ENCODE data around the gene PLEKHH1. TPM values are rescaled to one million over a fixed set of nuclear protein-coding genes. Genes with fewer than 3 reads are reported as not detected.

The PLEKHH1 gene
- polyA plus RNA-seq, 3 donors = 0.23 TPM; not detected in 2

GRCh38 chr14:67562025-67562775 lies 29.1 kb downstream of the PLEKHH1 start:
- no peaks in the 10 kb centered on the region for H3K36me3 Mint-ChIP-seq
- H3K27ac Mint-ChIP-seq = no peak overlapping the region
- WGBS (ENCODE audit: insufficient coverage) = 86% methylated on average over 10 of the region's 14 CpGs

GRCh38 chr14:67562776-67563150 lies 29.7 kb downstream of the PLEKHH1 start:
- Histone ChIP-seq H3K27ac (ENCODE audit: low read depth in 1 of 2, low read length in 2 of 2) (no peak overlapping the region), H3K4me1 (ENCODE audit: control insufficient read depth in 1 of 2, insufficient read depth in 2 of 2, low read length in 2 of 2) (no peaks in the 10 kb centered on the region), H3K79me2 (ENCODE audit: insufficient read depth, low read length) (no peaks in the 10 kb centered on the region), H3K4me3 (replicated peaks in 1 of 3; ENCODE audit: low read depth in 2 of 3, low read length in 3 of 3) (no peak overlapping the region), H4K20me1 (ENCODE audit: insufficient read depth, low read length) (no peaks in the 10 kb centered on the region), H3K9ac (ENCODE audit: insufficient read depth, low read length, poor library complexity, severe bottlenecking) (no peak overlapping the region), H3K9me3 (replicated peaks in 1 of 2; ENCODE audit: control insufficient read depth in 1 of 2, insufficient read depth in 1 of 2, low read length in 2 of 2) (no peaks in the 10 kb centered on the region), H2AFZ (ENCODE audit: insufficient read depth, low read depth, low read length, poor library complexity, severe bottlenecking) (no peak overlapping the region), H3K36me3 (replicated peaks in 1 of 2; ENCODE audit: control insufficient read depth in 1 of 2, insufficient read depth in 2 of 2, low read length in 2 of 2) (no peaks in the 10 kb centered on the region), H3K4me2 (replicated peaks; ENCODE audit: extremely low read depth, low read length, poor library complexity, severe bottlenecking) (no peak overlapping the region), H3K27me3 (ENCODE audit: control insufficient read depth in 2 of 2, insufficient read depth in 2 of 2, low read length in 2 of 2) (no peaks in the 10 kb centered on the region)
- H3K4me1 Mint-ChIP-seq = peaks cover 4% of the 10 kb centered on the region
- peaks cover 4 to 13% (median 6%) of the 10 kb centered on the region in 3 donors for H3K27me3 Mint-ChIP-seq (ENCODE audit: low read depth in 3 of 3)
- WGBS (ENCODE audit: insufficient coverage) = 97% methylated on average over 4 of the region's 5 CpGs
- H3K27ac Mint-ChIP-seq = no peak overlapping the region
- H3K36me3 Mint-ChIP-seq = no peaks in the 10 kb centered on the region
- H3K4me3 Mint-ChIP-seq = no peak overlapping the region
- no peak for DNase-seq
- intact Hi-C loops (cut with micrococcal nuclease) = no loop called here
- peaks cover 0 to 2% (median 0%) of the 10 kb centered on the region in 7 donors for H3K9me3 Mint-ChIP-seq
- TF ChIP-seq CTCF (IDR thresholded peaks at IDR 0.05) = no peak

More at GRCh38 chr14:67562025-67562775, 29.1 kb downstream of the PLEKHH1 start:
- Histone ChIP-seq H3K4me1 (ENCODE audit: control insufficient read depth in 1 of 2, insufficient read depth in 2 of 2, low read length in 2 of 2) (no peaks in the 10 kb centered on the region), H3K9ac (ENCODE audit: insufficient read depth, low read length, poor library complexity, severe bottlenecking) (no peak overlapping the region), H4K20me1 (ENCODE audit: insufficient read depth, low read length) (no peaks in the 10 kb centered on the region), H2AFZ (ENCODE audit: insufficient read depth, low read depth, low read length, poor library complexity, severe bottlenecking) (no peak overlapping the region), H3K4me2 (replicated peaks; ENCODE audit: extremely low read depth, low read length, poor library complexity, severe bottlenecking) (no peak overlapping the region), H3K27me3 (ENCODE audit: control insufficient read depth in 2 of 2, insufficient read depth in 2 of 2, low read length in 2 of 2) (no peaks in the 10 kb centered on the region), H3K9me3 (replicated peaks in 1 of 2; ENCODE audit: control insufficient read depth in 1 of 2, insufficient read depth in 1 of 2, low read length in 2 of 2) (no peaks in the 10 kb centered on the region), H3K36me3 (replicated peaks in 1 of 2; ENCODE audit: control insufficient read depth in 1 of 2, insufficient read depth in 2 of 2, low read length in 2 of 2) (no peaks in the 10 kb centered on the region), H3K27ac (ENCODE audit: low read depth in 1 of 2, low read length in 2 of 2) (no peak overlapping the region), H3K4me3 (replicated peaks in 1 of 3; ENCODE audit: low read depth in 2 of 3, low read length in 3 of 3) (no peak overlapping the region), H3K79me2 (ENCODE audit: insufficient read depth, low read length) (no peaks in the 10 kb centered on the region)
- no peak overlapping the region for H3K4me3 Mint-ChIP-seq
- peaks cover 0 to 2% (median 0%) of the 10 kb centered on the region in 7 donors for H3K9me3 Mint-ChIP-seq
- H3K27me3 Mint-ChIP-seq (ENCODE audit: low read depth in 3 of 3) = peaks cover 4 to 16% (median 5%) of the 10 kb centered on the region in 3 donors
- TF ChIP-seq CTCF (IDR thresholded peaks at IDR 0.05) = no peak
- DNase-seq = no peak
- intact Hi-C loops (cut with micrococcal nuclease) = no loop called here
- peaks cover 4% of the 10 kb centered on the region for H3K4me1 Mint-ChIP-seq

All from CD14-positive monocyte (primary cell).